GM12891 (cell line): ENCODE measurements around the gene RBFOX2.

Experiments
- PAX5 ChIP-seq: IDR thresholded peaks from 2 replicates; pipeline ENCODE4 v1.6.1; 2011; ENCODE audit warnings: low read length, moderate library complexity, mild to moderate bottlenecking; ENCODE audit not compliant: insufficient read depth, severe bottlenecking
- POLR2A ChIP-seq: IDR thresholded peaks from 2 replicates; pipeline ENCODE4 v1.6.1; 2011; ENCODE audit warnings: low read depth, low read length, control low read depth
- POLR2AphosphoS5 ChIP-seq: IDR thresholded peaks from 2 replicates; pipeline ENCODE4 v1.6.1; 2011; ENCODE audit warnings: low read depth, low read length, control low read depth
- POU2F2 ChIP-seq: IDR thresholded peaks from 2 replicates; pipeline ENCODE4 v1.6.1; 2011; ENCODE audit warnings: low read depth, mild to moderate bottlenecking, control low read depth, low read length, moderate library complexity
- TAF1 ChIP-seq: IDR thresholded peaks from 2 replicates; pipeline ENCODE4 v1.6.1; 2011; ENCODE audit warnings: low read depth, low read length, control low read depth

GRCh38 chr22:35795476-35795875, 233.1 kb downstream of the RBFOX2 start:
- TF ChIP-seq POLR2A (no peak), POU2F2 (no peak), TAF1 (no peak), POLR2AphosphoS5 (no peak), PAX5 (no peak)
